ENCODE data around the gene MTTP. TPM values are rescaled to one million over a fixed set of nuclear protein-coding genes. Genes with fewer than 3 reads are reported as not detected.
A peak's percentile ranks its signal among the peaks of the same experiment; 100 is the strongest.

The MTTP gene
- total RNA-seq, 2 donors from 2014 or later = 0.11 to 0.42 TPM

GRCh38 chr4:99642725-99643489, 68.3 kb downstream of the MTTP start:
- no peak overlapping the region for H3K9ac ChIP-seq (ENCODE audit: extremely low read depth, low read length, poor library complexity, severe bottlenecking)
- Mint-ChIP-seq H3K27ac (peak overlapping the region; percentile 4), H3K36me3 (ENCODE audit: low read depth) (no peaks in the 10 kb centered on the region), H3K4me1 (peaks cover 54% of the 10 kb centered on the region), H3K4me3 (no peak overlapping the region), H3K9me3 (no peaks in the 10 kb centered on the region), H3K27me3 (ENCODE audit: insufficient read depth) (no peaks in the 10 kb centered on the region)
- WGBS, 2 experiments (ENCODE audit: insufficient coverage in 1 of 2, insufficient read length in 1 of 2) = 78 to 85% methylated on average over 4 to 7 of the region's 7 CpGs
- no peak overlapping the region for H3K27ac ChIP-seq (ENCODE audit: low read depth, low read length)
- H3K4me1 ChIP-seq (ENCODE audit: control insufficient read depth, insufficient read depth, low read length) = peaks cover 8% of the 10 kb centered on the region
- no peaks in the 10 kb centered on the region for H3K9me3 ChIP-seq (ENCODE audit: control insufficient read depth, low read length)
- no peak overlapping the region for H3K4me3 ChIP-seq (ENCODE audit: low read length)
- no peaks in the 10 kb centered on the region for H3K27me3 ChIP-seq (ENCODE audit: control insufficient read depth, insufficient read depth, low read length, poor library complexity, severe bottlenecking)
- H3K36me3 ChIP-seq (ENCODE audit: control insufficient read depth, insufficient read depth, low read length) = no peaks in the 10 kb centered on the region
- peak; percentile 44 for DNase-seq
- TF ChIP-seq, protein P1, sequence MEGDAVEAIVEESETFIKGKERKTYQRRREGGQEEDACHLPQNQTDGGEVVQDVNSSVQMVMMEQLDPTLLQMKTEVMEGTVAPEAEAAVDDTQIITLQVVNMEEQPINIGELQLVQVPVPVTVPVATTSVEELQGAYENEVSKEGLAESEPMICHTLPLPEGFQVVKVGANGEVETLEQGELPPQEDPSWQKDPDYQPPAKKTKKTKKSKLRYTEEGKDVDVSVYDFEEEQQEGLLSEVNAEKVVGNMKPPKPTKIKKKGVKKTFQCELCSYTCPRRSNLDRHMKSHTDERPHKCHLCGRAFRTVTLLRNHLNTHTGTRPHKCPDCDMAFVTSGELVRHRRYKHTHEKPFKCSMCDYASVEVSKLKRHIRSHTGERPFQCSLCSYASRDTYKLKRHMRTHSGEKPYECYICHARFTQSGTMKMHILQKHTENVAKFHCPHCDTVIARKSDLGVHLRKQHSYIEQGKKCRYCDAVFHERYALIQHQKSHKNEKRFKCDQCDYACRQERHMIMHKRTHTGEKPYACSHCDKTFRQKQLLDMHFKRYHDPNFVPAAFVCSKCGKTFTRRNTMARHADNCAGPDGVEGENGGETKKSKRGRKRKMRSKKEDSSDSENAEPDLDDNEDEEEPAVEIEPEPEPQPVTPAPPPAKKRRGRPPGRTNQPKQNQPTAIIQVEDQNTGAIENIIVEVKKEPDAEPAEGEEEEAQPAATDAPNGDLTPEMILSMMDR (conservative IDR thresholded peaks at IDR 0.05) = no peak

- no peaks in the 10 kb centered on the region for H3K9me3 Mint-ChIP-seq
- Histone ChIP-seq H3K4me3 (ENCODE audit: low read length) (peak overlapping the region; percentile 7), H3K27ac (ENCODE audit: low read depth, low read length) (peak overlapping the region; percentile 22), H3K4me1 (ENCODE audit: control insufficient read depth, insufficient read depth, low read length) (peaks cover 8% of the 10 kb centered on the region), H3K9me3 (ENCODE audit: control insufficient read depth, low read length) (no peaks in the 10 kb centered on the region), H3K27me3 (ENCODE audit: control insufficient read depth, insufficient read depth, low read length, poor library complexity, severe bottlenecking) (no peaks in the 10 kb centered on the region), H3K9ac (ENCODE audit: extremely low read depth, low read length, poor library complexity, severe bottlenecking) (no peak overlapping the region), H3K36me3 (ENCODE audit: control insufficient read depth, insufficient read depth, low read length) (no peaks in the 10 kb centered on the region)
- 53 to 57% methylated on average over 3 to 5 of the region's 5 CpGs for WGBS, 2 experiments (ENCODE audit: insufficient coverage in 1 of 2, insufficient read length in 1 of 2)
- TF ChIP-seq, protein P1 (conservative IDR thresholded peaks at IDR 0.05) = no peak
- no peaks in the 10 kb centered on the region for H3K27me3 Mint-ChIP-seq (ENCODE audit: insufficient read depth)
- peaks cover 54% of the 10 kb centered on the region for H3K4me1 Mint-ChIP-seq
- no peak overlapping the region for H3K4me3 Mint-ChIP-seq
- H3K27ac Mint-ChIP-seq = peak overlapping the region; percentile 7
- no peak for DNase-seq
- no peaks in the 10 kb centered on the region for H3K36me3 Mint-ChIP-seq (ENCODE audit: low read depth)
Measured at GRCh38 chr4:99644453-99644852, 69.8 kb downstream of the MTTP start.

- no peaks in the 10 kb centered on the region for H3K9me3 Mint-ChIP-seq
- H3K9me3 ChIP-seq (ENCODE audit: control insufficient read depth, low read length) = no peaks in the 10 kb centered on the region
- DNase-seq = peak; percentile 50
- H3K27ac Mint-ChIP-seq = peak overlapping the region; percentile 7
- H3K4me3 Mint-ChIP-seq = no peak overlapping the region
- H3K27me3 Mint-ChIP-seq (ENCODE audit: insufficient read depth) = no peaks in the 10 kb centered on the region
- H3K4me3 ChIP-seq (ENCODE audit: low read length) = no peak overlapping the region
- WGBS, 2 experiments (ENCODE audit: insufficient coverage in 1 of 2, insufficient read length in 1 of 2) = 77% methylated on average over 1 of the region's 1 CpG; no CpG with 5 or more reads in 1 of the 2 experiments
- no peaks in the 10 kb centered on the region for H3K36me3 ChIP-seq (ENCODE audit: control insufficient read depth, insufficient read depth, low read length)
- no peaks in the 10 kb centered on the region for H3K27me3 ChIP-seq (ENCODE audit: control insufficient read depth, insufficient read depth, low read length, poor library complexity, severe bottlenecking)
- H3K9ac ChIP-seq (ENCODE audit: extremely low read depth, low read length, poor library complexity, severe bottlenecking) = no peak overlapping the region
- H3K4me1 Mint-ChIP-seq = peaks cover 53% of the 10 kb centered on the region
- H3K36me3 Mint-ChIP-seq (ENCODE audit: low read depth) = no peaks in the 10 kb centered on the region
- TF ChIP-seq, protein P1 (conservative IDR thresholded peaks at IDR 0.05) = no peak
- peak overlapping the region; percentile 22 for H3K27ac ChIP-seq (ENCODE audit: low read depth, low read length)
- H3K4me1 ChIP-seq (ENCODE audit: control insufficient read depth, insufficient read depth, low read length) = peaks cover 8% of the 10 kb centered on the region
Measured at GRCh38 chr4:99645036-99645435, 70.4 kb downstream of the MTTP start.

All from endodermal cell (in vitro differentiated cells).